Fibroblast of lung (primary cell): ENCODE results near the gene ZNF641. TPM values are rescaled to one million over a fixed set of nuclear protein-coding genes. Genes with fewer than 3 reads are reported as not detected.

Source experiments
- DNase-seq, 2 donors: peaks; one replicate each; pipeline versions ENCODE4 v3.0.0 to v3.0.0-alpha.2; 2010; ENCODE audit warnings: low read depth in 2 of 2
- H2AFZ ChIP-seq: 2 replicates; pipeline ENCODE4 v1.5.1; 2012; ENCODE audit warnings: low read length, control low read depth, inconsistent platforms
- H3K27ac ChIP-seq: 2 replicates; pipeline ENCODE4 v1.5.1; 2011; ENCODE audit warnings: low read length, control low read depth; ENCODE audit not compliant: insufficient read depth
- H3K27me3 ChIP-seq: 2 replicates; pipeline ENCODE4 v1.5.1; 2011; ENCODE audit warnings: mild to moderate bottlenecking, low read length; ENCODE audit not compliant: control insufficient read depth, insufficient read depth
- H3K36me3 ChIP-seq: 2 replicates; pipeline ENCODE4 v1.5.1; 2011; ENCODE audit warnings: low read length; ENCODE audit not compliant: control insufficient read depth, insufficient read depth
- H3K4me1 ChIP-seq: 2 replicates; pipeline ENCODE4 v1.5.1; 2011; ENCODE audit warnings: low read length; ENCODE audit not compliant: control insufficient read depth, insufficient read depth; ENCODE audit errors: extremely low read depth
- H3K4me2 ChIP-seq: 2 replicates; pipeline ENCODE4 v1.5.1; 2011; ENCODE audit warnings: low read length, control low read depth; ENCODE audit not compliant: insufficient read depth; ENCODE audit errors: extremely low read depth
- H3K4me3 ChIP-seq, 4 experiments: fragments of 200-600 bp in 1 of 4; sonication (generic) in 1 of 4; replicated peaks in 1 of 4; 2 replicates each; pipeline ENCODE4 v1.5.1; 2011 to 2016; ENCODE audit warnings: low read length in 4 of 4, low read depth in 3 of 4, mild to moderate bottlenecking in 3 of 4, control low read depth in 2 of 4, inconsistent platforms in 1 of 4, mixed read lengths in 1 of 4; ENCODE audit not compliant: insufficient read depth in 1 of 4; ENCODE audit errors: control extremely low read depth in 1 of 4
- H3K79me2 ChIP-seq: 2 replicates; pipeline ENCODE4 v1.5.1; 2012; ENCODE audit warnings: mild to moderate bottlenecking, low read length, inconsistent platforms; ENCODE audit not compliant: control insufficient read depth, insufficient read depth
- H3K9ac ChIP-seq: 2 replicates; pipeline ENCODE4 v1.5.1; 2011; ENCODE audit warnings: mild to moderate bottlenecking, low read length, control low read depth; ENCODE audit not compliant: insufficient read depth
- H3K9me3 ChIP-seq: 2 replicates; pipeline ENCODE4 v1.5.1; 2012; ENCODE audit warnings: low read depth, low read length; ENCODE audit not compliant: control insufficient read depth, insufficient read depth
- H4K20me1 ChIP-seq: 2 replicates; pipeline ENCODE4 v1.5.1; 2011; ENCODE audit warnings: low read length; ENCODE audit not compliant: control insufficient read depth, insufficient read depth; ENCODE audit errors: extremely low read depth
- CTCF ChIP-seq, 2 donors: IDR thresholded peaks in 1 of 2; conservative IDR thresholded peaks in 1 of 2; 1 replicate in 1 of 2; 2 replicates in 1 of 2; pipeline ENCODE4 v1.5.1; 2011 to 2012; ENCODE audit warnings: low read length in 2 of 2, control low read depth in 1 of 2, inconsistent platforms in 1 of 2, low read depth in 1 of 2, mild to moderate bottlenecking in 1 of 2
- EZH2 ChIP-seq: IDR thresholded peaks from 2 replicates; pipeline ENCODE4 v1.5.1; 2012; ENCODE audit warnings: low read length, control low read depth, mild to moderate bottlenecking; ENCODE audit errors: missing control alignments
- polyA plus RNA-seq, 2 donors: library from polyadenylated mRNA; depleted of rRNA in 1 of 2; stranded (reverse) in 1 of 2; unstranded in 1 of 2; fragments of >200 nt; gene quantifications; 2 replicates each; pipeline ENCODE4 v1.2.1, GENCODE V29; 2011 to 2012; ENCODE audit warnings: missing spikeins in 1 of 2
- total RNA-seq: library from RNA; depleted of rRNA; stranded (reverse); fragments of >200 nt; gene quantifications from 2 replicates; pipeline ENCODE4 v1.2.1, GENCODE V29; 2014

Gene ZNF641
- total and polyA plus RNA-seq, 2 donors (not counting 1 experiment from before 2014, with no cell fraction given), result 4.2 to 8.1 TPM

GRCh38 chr12:48331399-48331798, 19.3 kb downstream of the ZNF641 start:
- TF ChIP-seq CTCF (conservative IDR thresholded peaks at IDR 0.05 in 1 of 2, IDR thresholded peaks at IDR 0.05 in 1 of 2; ENCODE audit: low read depth in 1 of 2, low read length in 2 of 2), result no peak
- TF ChIP-seq EZH2, result no peak
- Histone ChIP-seq H3K27me3 (no peaks in the 10 kb centered on the region), H3K4me1 (no peaks in the 10 kb centered on the region), H3K9ac (no peak overlapping the region), H3K36me3 (no peaks in the 10 kb centered on the region), H4K20me1 (no peaks in the 10 kb centered on the region), H2AFZ (no peak overlapping the region), H3K4me3 (no peak overlapping the region), H3K4me2 (no peak overlapping the region), H3K9me3 (no peaks in the 10 kb centered on the region), H3K79me2 (no peaks in the 10 kb centered on the region), H3K27ac (no peak overlapping the region)
- DNase-seq, result no peak

- Histone ChIP-seq H3K79me2 (no peaks in the 10 kb centered on the region), H3K4me3 (no peak overlapping the region), H3K4me1 (no peaks in the 10 kb centered on the region), H4K20me1 (no peaks in the 10 kb centered on the region), H3K36me3 (no peaks in the 10 kb centered on the region), H2AFZ (no peak overlapping the region), H3K27ac (no peak overlapping the region), H3K9me3 (no peaks in the 10 kb centered on the region), H3K27me3 (no peaks in the 10 kb centered on the region), H3K4me2 (no peak overlapping the region), H3K9ac (no peak overlapping the region)
- DNase-seq, result no peak
- no peak for TF ChIP-seq CTCF (conservative IDR thresholded peaks at IDR 0.05 in 1 of 2, IDR thresholded peaks at IDR 0.05 in 1 of 2; ENCODE audit: low read depth in 1 of 2, low read length in 2 of 2)
- no peak for TF ChIP-seq EZH2
These were observed 21.4 kb downstream of the ZNF641 start for GRCh38 chr12:48329199-48329939.

- no peak overlapping the region for H2AFZ ChIP-seq
- H3K9me3 ChIP-seq, result no peaks in the 10 kb centered on the region
- H3K4me3 ChIP-seq, result no peak overlapping the region
- H3K27me3 ChIP-seq, result no peaks in the 10 kb centered on the region
- H3K79me2 ChIP-seq, result no peaks in the 10 kb centered on the region
- no peak overlapping the region for H3K9ac ChIP-seq
- no peak overlapping the region for H3K4me2 ChIP-seq
- H3K36me3 ChIP-seq, result no peaks in the 10 kb centered on the region
- H3K27ac ChIP-seq, result no peak overlapping the region
- no peak for TF ChIP-seq EZH2
- no peak for TF ChIP-seq CTCF (conservative IDR thresholded peaks at IDR 0.05 in 1 of 2, IDR thresholded peaks at IDR 0.05 in 1 of 2; ENCODE audit: low read depth in 1 of 2, low read length in 2 of 2)
- DNase-seq, result no peak
- no peaks in the 10 kb centered on the region for H3K4me1 ChIP-seq
- H4K20me1 ChIP-seq, result no peaks in the 10 kb centered on the region
These were observed 34.2 kb downstream of the ZNF641 start for GRCh38 chr12:48316491-48316890.
